HepG2 (cell line): ENCODE measurements around the gene IRGQ. TPM values are rescaled to one million over a fixed set of nuclear protein-coding genes. Genes with fewer than 3 reads are reported as not detected.

Experiments used
- KAT7 ChIP-seq: IDR thresholded peaks from 2 replicates; pipeline ENCODE4 v1.6.1; 2018; ENCODE audit warnings: borderline replicate concordance, missing compliant biosample characterization
- MAZ ChIP-seq, 2 experiments: sonication (generic) in 1 of 2; formaldehyde crosslinking in 1 of 2; IDR thresholded peaks; 2 replicates each; pipeline versions ENCODE4 v1.5.0 to v1.6.1; 2012 to 2020; ENCODE audit warnings: low read depth in 2 of 2, mild to moderate bottlenecking in 2 of 2, borderline replicate concordance in 1 of 2, improper control_type of control experiment in 1 of 2, low read length in 1 of 2, missing genetic modification reagents in 1 of 2, moderate library complexity in 1 of 2
- NFIB ChIP-seq: sonication (generic); formaldehyde crosslinking; IDR thresholded peaks from 2 replicates; pipeline ENCODE4 v1.9.0; 2021; ENCODE audit warnings: missing genetic modification reagents, mild to moderate bottlenecking, borderline replicate concordance
- RORA ChIP-seq: sonication (generic); formaldehyde crosslinking; IDR thresholded peaks from 2 replicates; pipeline ENCODE4 v1.5.0; 2020; ENCODE audit warnings: mild to moderate bottlenecking, missing genetic modification reagents, moderate library complexity
- SP5 ChIP-seq: IDR thresholded peaks from 2 replicates; pipeline ENCODE4 v1.6.1; 2016; ENCODE audit warnings: low read depth, borderline replicate concordance
- ZNF20 ChIP-seq: sonication (generic); formaldehyde crosslinking; IDR thresholded peaks from 2 replicates; pipeline ENCODE4 v1.4.0; 2020; ENCODE audit warnings: mild to moderate bottlenecking, moderate library complexity, missing genetic modification reagents
- polyA plus RNA-seq, 8 experiments: library from polyadenylated mRNA; depleted of rRNA in 3 of 8; stranded (reverse) in 7 of 8; unstranded in 1 of 8; fragments of >200 nt; fragmentation: Illumina TruSeq in 4 of 8; extraction: Trizol in 4 of 8; gene quantifications; 2 replicates each; pipeline versions ENCODE4 v1.2.1 to v1.2.3, GENCODE V29; 2011 to 2016; ENCODE audit warnings: low read depth in 4 of 8, missing spikeins in 1 of 8, mixed read lengths in 1 of 8; ENCODE audit not compliant: insufficient read depth in 1 of 8
- total RNA-seq, 5 experiments: library from RNA; depleted of rRNA; stranded (reverse); fragments of >200 nt; fragmentation: Illumina TruSeq; extraction: Trizol; gene quantifications; 2 replicates each; pipeline ENCODE4 v1.2.3, GENCODE V29; 2016; ENCODE audit warnings: low read depth in 1 of 5
- TF ChIP-seq, protein P1 (sequence below): sonication (generic); formaldehyde crosslinking; IDR thresholded peaks from 2 replicates; pipeline ENCODE4 v1.8.1; 2023; ENCODE audit warnings: mild to moderate bottlenecking, moderate library complexity, missing genetic modification reagents
- TF ChIP-seq, protein P2 (sequence below): sonication (generic); IDR thresholded peaks from 2 replicates; pipeline ENCODE4 v1.6.1; 2016; ENCODE audit warnings: low read depth, borderline replicate concordance
- TF ChIP-seq, protein P3 (sequence below), 2 experiments: sonication (generic) in 1 of 2; formaldehyde crosslinking in 1 of 2; IDR thresholded peaks; 2 replicates each; pipeline versions ENCODE4 v1.6.1 to v1.9.0; 2014 to 2022; ENCODE audit warnings: antibody characterized with exemption in 1 of 2, borderline replicate concordance in 1 of 2, inconsistent platforms in 1 of 2, low read depth in 1 of 2, missing genetic modification reagents in 1 of 2
- TF ChIP-seq, protein P4 (sequence below): sonication (generic); formaldehyde crosslinking; IDR thresholded peaks from 2 replicates; pipeline ENCODE4 v1.4.0; 2020; ENCODE audit warnings: mild to moderate bottlenecking, missing genetic modification reagents
- TF ChIP-seq, protein P5 (sequence below): sonication (generic); formaldehyde crosslinking; IDR thresholded peaks from 2 replicates; pipeline ENCODE4 v1.4.0; 2020; ENCODE audit warnings: mild to moderate bottlenecking, missing genetic modification reagents

Gene IRGQ
- total and polyA plus RNA-seq, 2 of the 13 experiments (the other 11 are each of a cell fraction or from before 2014, with no cell fraction given) = 11.6 to 12.4 TPM

DNA sequence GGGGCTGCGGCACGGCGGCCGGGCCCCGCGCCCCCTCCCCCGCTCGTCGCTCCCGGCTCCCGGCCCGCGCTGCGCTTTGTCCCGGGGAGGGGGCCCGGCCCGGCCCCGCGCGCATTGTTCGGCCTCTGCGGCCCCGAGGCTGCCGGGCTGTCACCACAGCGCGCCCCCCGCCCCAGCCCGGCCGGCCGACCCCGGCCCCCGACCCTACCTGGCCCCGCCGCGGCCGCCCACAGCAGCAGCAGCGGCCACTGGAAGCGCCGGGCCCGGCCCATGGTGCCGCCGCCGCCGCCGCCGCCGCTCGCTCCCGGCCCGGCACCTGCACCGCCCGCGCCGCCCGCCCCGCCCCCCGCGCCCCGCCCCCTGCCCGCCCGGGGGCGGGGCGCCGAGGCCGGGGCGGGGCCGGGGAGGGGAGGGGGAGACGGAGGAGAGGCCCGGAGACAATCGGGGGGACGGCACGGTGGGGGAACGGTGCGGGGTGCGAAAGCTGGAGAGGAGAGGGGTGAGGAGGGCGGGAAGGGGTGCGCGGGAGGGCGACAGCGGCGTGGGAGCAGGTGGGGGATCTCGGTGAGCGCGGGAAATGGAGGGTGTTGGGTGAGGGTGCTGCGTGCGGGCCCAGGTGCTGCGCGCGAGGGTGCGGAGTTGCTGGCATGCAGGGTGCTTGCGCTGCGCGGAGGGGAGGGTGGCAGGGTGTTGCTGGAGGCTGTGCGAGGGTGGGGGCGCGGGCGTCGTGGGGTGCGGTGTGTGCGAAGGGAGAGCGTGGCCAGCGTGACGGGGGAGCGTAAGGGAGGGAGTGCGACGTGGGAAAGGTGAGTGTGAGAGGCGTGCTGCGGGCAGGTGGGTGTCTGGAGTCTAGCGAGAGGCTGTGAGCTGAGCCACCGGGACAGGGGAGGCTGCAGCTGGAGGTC lies 43.8 kb upstream of the IRGQ start, which contains the start of gene CADM4 (continued):
- TF ChIP-seq, protein P1, sequence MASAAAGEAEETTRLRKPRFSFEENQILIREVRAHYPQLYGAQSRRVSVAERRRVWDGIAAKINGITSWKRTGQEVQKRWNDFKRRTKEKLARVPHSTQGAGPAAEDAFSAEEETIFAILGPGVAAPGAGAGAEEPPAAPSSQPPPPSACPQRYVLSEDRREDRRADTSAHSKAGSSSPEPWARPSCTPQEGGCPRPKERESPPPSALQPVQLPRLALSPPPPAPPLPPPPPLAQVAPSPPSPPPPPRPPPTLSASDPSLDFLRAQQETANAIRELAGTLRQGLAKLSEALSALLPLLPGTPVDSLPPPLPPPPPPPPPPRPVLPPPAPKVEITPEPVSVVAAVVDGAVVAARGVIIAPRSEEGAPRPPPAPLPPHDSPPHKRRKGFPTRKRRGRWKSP (CRISPR knock-in tag) = no peak; the same call in 1 of the 2 replicates
- TF ChIP-seq KAT7 (CRISPR knock-in tag) (no peak), SP5 (CRISPR knock-in tag) (0 out of 2 replicates have a peak, but pooled peaks have one; percentile 27), RORA (no peak), NFIB (CRISPR knock-in tag) (no peak), MAZ (IDR thresholded peaks at IDR 0.05; ENCODE audit: borderline replicate concordance, low read depth, low read length) (no peak), MAZ (CRISPR knock-in tag; IDR thresholded peaks at IDR 0.05; ENCODE audit: low read depth) (peak; percentile 36; the same call in 1 of the 2 replicates), ZNF20 (CRISPR knock-in tag) (no peak)
- TF ChIP-seq, protein P2, sequence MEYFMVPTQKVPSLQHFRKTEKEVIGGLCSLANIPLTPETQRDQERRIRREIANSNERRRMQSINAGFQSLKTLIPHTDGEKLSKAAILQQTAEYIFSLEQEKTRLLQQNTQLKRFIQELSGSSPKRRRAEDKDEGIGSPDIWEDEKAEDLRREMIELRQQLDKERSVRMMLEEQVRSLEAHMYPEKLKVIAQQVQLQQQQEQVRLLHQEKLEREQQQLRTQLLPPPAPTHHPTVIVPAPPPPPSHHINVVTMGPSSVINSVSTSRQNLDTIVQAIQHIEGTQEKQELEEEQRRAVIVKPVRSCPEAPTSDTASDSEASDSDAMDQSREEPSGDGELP = no peak
- TF ChIP-seq, protein P3, sequence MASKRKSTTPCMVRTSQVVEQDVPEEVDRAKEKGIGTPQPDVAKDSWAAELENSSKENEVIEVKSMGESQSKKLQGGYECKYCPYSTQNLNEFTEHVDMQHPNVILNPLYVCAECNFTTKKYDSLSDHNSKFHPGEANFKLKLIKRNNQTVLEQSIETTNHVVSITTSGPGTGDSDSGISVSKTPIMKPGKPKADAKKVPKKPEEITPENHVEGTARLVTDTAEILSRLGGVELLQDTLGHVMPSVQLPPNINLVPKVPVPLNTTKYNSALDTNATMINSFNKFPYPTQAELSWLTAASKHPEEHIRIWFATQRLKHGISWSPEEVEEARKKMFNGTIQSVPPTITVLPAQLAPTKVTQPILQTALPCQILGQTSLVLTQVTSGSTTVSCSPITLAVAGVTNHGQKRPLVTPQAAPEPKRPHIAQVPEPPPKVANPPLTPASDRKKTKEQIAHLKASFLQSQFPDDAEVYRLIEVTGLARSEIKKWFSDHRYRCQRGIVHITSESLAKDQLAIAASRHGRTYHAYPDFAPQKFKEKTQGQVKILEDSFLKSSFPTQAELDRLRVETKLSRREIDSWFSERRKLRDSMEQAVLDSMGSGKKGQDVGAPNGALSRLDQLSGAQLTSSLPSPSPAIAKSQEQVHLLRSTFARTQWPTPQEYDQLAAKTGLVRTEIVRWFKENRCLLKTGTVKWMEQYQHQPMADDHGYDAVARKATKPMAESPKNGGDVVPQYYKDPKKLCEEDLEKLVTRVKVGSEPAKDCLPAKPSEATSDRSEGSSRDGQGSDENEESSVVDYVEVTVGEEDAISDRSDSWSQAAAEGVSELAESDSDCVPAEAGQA (IDR thresholded peaks at IDR 0.05; ENCODE audit: low read depth) = no peak
- TF ChIP-seq, protein P3 (CRISPR knock-in tag; IDR thresholded peaks at IDR 0.05; ENCODE audit: borderline replicate concordance) = no peak
- TF ChIP-seq, protein P4, sequence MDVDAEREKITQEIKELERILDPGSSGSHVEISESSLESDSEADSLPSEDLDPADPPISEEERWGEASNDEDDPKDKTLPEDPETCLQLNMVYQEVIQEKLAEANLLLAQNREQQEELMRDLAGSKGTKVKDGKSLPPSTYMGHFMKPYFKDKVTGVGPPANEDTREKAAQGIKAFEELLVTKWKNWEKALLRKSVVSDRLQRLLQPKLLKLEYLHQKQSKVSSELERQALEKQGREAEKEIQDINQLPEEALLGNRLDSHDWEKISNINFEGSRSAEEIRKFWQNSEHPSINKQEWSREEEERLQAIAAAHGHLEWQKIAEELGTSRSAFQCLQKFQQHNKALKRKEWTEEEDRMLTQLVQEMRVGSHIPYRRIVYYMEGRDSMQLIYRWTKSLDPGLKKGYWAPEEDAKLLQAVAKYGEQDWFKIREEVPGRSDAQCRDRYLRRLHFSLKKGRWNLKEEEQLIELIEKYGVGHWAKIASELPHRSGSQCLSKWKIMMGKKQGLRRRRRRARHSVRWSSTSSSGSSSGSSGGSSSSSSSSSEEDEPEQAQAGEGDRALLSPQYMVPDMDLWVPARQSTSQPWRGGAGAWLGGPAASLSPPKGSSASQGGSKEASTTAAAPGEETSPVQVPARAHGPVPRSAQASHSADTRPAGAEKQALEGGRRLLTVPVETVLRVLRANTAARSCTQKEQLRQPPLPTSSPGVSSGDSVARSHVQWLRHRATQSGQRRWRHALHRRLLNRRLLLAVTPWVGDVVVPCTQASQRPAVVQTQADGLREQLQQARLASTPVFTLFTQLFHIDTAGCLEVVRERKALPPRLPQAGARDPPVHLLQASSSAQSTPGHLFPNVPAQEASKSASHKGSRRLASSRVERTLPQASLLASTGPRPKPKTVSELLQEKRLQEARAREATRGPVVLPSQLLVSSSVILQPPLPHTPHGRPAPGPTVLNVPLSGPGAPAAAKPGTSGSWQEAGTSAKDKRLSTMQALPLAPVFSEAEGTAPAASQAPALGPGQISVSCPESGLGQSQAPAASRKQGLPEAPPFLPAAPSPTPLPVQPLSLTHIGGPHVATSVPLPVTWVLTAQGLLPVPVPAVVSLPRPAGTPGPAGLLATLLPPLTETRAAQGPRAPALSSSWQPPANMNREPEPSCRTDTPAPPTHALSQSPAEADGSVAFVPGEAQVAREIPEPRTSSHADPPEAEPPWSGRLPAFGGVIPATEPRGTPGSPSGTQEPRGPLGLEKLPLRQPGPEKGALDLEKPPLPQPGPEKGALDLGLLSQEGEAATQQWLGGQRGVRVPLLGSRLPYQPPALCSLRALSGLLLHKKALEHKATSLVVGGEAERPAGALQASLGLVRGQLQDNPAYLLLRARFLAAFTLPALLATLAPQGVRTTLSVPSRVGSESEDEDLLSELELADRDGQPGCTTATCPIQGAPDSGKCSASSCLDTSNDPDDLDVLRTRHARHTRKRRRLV (CRISPR knock-in tag) = no peak
- TF ChIP-seq, protein P5, sequence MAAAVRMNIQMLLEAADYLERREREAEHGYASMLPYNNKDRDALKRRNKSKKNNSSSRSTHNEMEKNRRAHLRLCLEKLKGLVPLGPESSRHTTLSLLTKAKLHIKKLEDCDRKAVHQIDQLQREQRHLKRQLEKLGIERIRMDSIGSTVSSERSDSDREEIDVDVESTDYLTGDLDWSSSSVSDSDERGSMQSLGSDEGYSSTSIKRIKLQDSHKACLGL (CRISPR knock-in tag) = 0 out of 2 replicates have a peak, but pooled peaks have one; percentile 42
